NT2/D1 (cell line): Measurements from ENCODE around the gene SLC9A3.

Source experiments
- DNase-seq: peaks from one replicate; pipeline ENCODE4 v3.0.0-alpha.2; 2011; ENCODE audit warnings: low read depth, low spot score
- H3K27me3 ChIP-seq: 2 replicates; pipeline ENCODE4 v1.6.0; 2011; ENCODE audit warnings: mild to moderate bottlenecking; ENCODE audit not compliant: insufficient read length, insufficient read depth
- H3K36me3 ChIP-seq: 2 replicates; pipeline ENCODE4 v1.6.1; 2011; ENCODE audit warnings: mild to moderate bottlenecking, low read length, mixed read lengths; ENCODE audit not compliant: insufficient read depth, insufficient read length
- H3K4me1 ChIP-seq: 2 replicates; pipeline ENCODE4 v1.5.1; 2011; ENCODE audit not compliant: insufficient read depth, insufficient read length
- H3K4me3 ChIP-seq: 2 replicates; pipeline ENCODE4 v1.5.1; 2011; ENCODE audit warnings: low read depth; ENCODE audit not compliant: insufficient read length
- H3K9ac ChIP-seq: 2 replicates; pipeline ENCODE4 v1.6.0; 2011; ENCODE audit warnings: low read depth; ENCODE audit not compliant: insufficient read length
- H3K9me3 ChIP-seq: 2 replicates; pipeline ENCODE4 v1.5.1; 2011; ENCODE audit warnings: mild to moderate bottlenecking, low read length; ENCODE audit not compliant: insufficient read depth
- SUZ12 ChIP-seq: IDR thresholded peaks from 2 replicates; pipeline ENCODE4 v1.6.1; 2011; ENCODE audit not compliant: insufficient read length, insufficient read depth; ENCODE audit errors: extremely low read depth
- YY1 ChIP-seq: IDR thresholded peaks from 2 replicates; pipeline ENCODE4 v1.6.1; 2011; ENCODE audit not compliant: insufficient read length, insufficient read depth
- ZNF274 ChIP-seq: IDR thresholded peaks from 2 replicates; pipeline ENCODE4 v1.6.1; 2011; ENCODE audit warnings: mild to moderate bottlenecking, low read depth, low read length

Gene SLC9A3

GRCh38 chr5:485113-485945 is 38.9 kb downstream of the SLC9A3 start:
- Histone ChIP-seq H3K4me3 (no peak overlapping the region), H3K27me3 (no peaks in the 10 kb centered on the region), H3K9me3 (no peaks in the 10 kb centered on the region), H3K4me1 (peaks cover 2% of the 10 kb centered on the region), H3K9ac (no peak overlapping the region), H3K36me3 (peaks cover 2% of the 10 kb centered on the region)
- no peak for TF ChIP-seq YY1
- TF ChIP-seq ZNF274, result no peak
- TF ChIP-seq SUZ12, result no peak
- no peak for DNase-seq

- Histone ChIP-seq H3K4me3 (no peak overlapping the region), H3K4me1 (peaks cover 2% of the 10 kb centered on the region), H3K9ac (no peak overlapping the region), H3K36me3 (peaks cover 3% of the 10 kb centered on the region), H3K27me3 (no peaks in the 10 kb centered on the region), H3K9me3 (no peaks in the 10 kb centered on the region)
- no peak for DNase-seq
- TF ChIP-seq YY1 (no peak), ZNF274 (no peak), SUZ12 (no peak)
Measured at GRCh38 chr5:484556-484955, 39.7 kb downstream of the SLC9A3 start.

GRCh38 chr5:483434-484140 is 40.7 kb downstream of the SLC9A3 start:
- Histone ChIP-seq H3K9ac (no peak overlapping the region), H3K9me3 (no peaks in the 10 kb centered on the region), H3K36me3 (peaks cover 3% of the 10 kb centered on the region), H3K27me3 (no peaks in the 10 kb centered on the region), H3K4me1 (peaks cover 2% of the 10 kb centered on the region), H3K4me3 (no peak overlapping the region)
- TF ChIP-seq YY1 (no peak), ZNF274 (no peak), SUZ12 (no peak)
- DNase-seq, result no peak

- no peak overlapping the region for H3K4me3 ChIP-seq
Measured at GRCh38 chr5:483011-483410, 41.2 kb downstream of the SLC9A3 start.

GRCh38 chr5:482506-482905 is 41.7 kb downstream of the SLC9A3 start:
- TF ChIP-seq SUZ12 (no peak), ZNF274 (no peak), YY1 (no peak)
- Histone ChIP-seq H3K4me1 (peaks cover 2% of the 10 kb centered on the region), H3K27me3 (no peaks in the 10 kb centered on the region), H3K9me3 (no peaks in the 10 kb centered on the region), H3K36me3 (peaks cover 7% of the 10 kb centered on the region), H3K9ac (no peak overlapping the region), H3K4me3 (no peak overlapping the region)
- DNase-seq, result no peak

More at GRCh38 chr5:483011-483410, 41.2 kb downstream of the SLC9A3 start:
- Histone ChIP-seq H3K36me3 (peaks cover 3% of the 10 kb centered on the region), H3K27me3 (no peaks in the 10 kb centered on the region), H3K9ac (no peak overlapping the region), H3K4me1 (peaks cover 2% of the 10 kb centered on the region), H3K9me3 (no peaks in the 10 kb centered on the region)
- no peak for TF ChIP-seq SUZ12
- TF ChIP-seq ZNF274, result no peak
- no peak for DNase-seq

- H3K27me3 ChIP-seq, result no peaks in the 10 kb centered on the region
Measured at GRCh38 chr5:482021-482420, 42.2 kb downstream of the SLC9A3 start.

GRCh38 chr5:481347-481746 is 42.9 kb downstream of the SLC9A3 start:
- DNase-seq, result no peak
- H3K4me1 ChIP-seq, result peaks cover 2% of the 10 kb centered on the region
- H3K36me3 ChIP-seq, result peaks cover 17% of the 10 kb centered on the region
- no peak overlapping the region for H3K4me3 ChIP-seq
- H3K9me3 ChIP-seq, result no peaks in the 10 kb centered on the region
- no peak for TF ChIP-seq ZNF274
- no peak for TF ChIP-seq SUZ12
- TF ChIP-seq YY1, result no peak
- H3K27me3 ChIP-seq, result no peaks in the 10 kb centered on the region
- no peak overlapping the region for H3K9ac ChIP-seq

More at GRCh38 chr5:482021-482420, 42.2 kb downstream of the SLC9A3 start:
- Histone ChIP-seq H3K9ac (no peak overlapping the region), H3K4me1 (peaks cover 2% of the 10 kb centered on the region), H3K9me3 (no peaks in the 10 kb centered on the region), H3K4me3 (no peak overlapping the region), H3K36me3 (peaks cover 12% of the 10 kb centered on the region)
- no peak for DNase-seq
- TF ChIP-seq ZNF274 (no peak), YY1 (no peak), SUZ12 (no peak)
